Neuronal stem cell (in vitro differentiated cells): ENCODE results near the gene SHOX.
"Not testable (repeated sequence)": the region's sequence is repeated elsewhere in the genome, so short reads cannot be mapped to it uniquely, and the experiment has no call there.

Experiments
- DNase-seq: peaks from one replicate; pipeline ENCODE4 v3.0.0-alpha.2; 2013; ENCODE audit warnings: low spot score
- H2AFZ ChIP-seq: one replicate; pipeline ENCODE4 v1.6.1; 2013; ENCODE audit warnings: mild to moderate bottlenecking, low read length, inconsistent platforms
- H2AK5ac ChIP-seq: 2 replicates; pipeline ENCODE4 v1.6.1; 2013; ENCODE audit warnings: low read depth, mild to moderate bottlenecking, inconsistent platforms, low read length, moderate library complexity, mixed read lengths
- H2BK120ac ChIP-seq: 2 replicates; pipeline ENCODE4 v1.6.1; 2013; ENCODE audit warnings: low read depth, mild to moderate bottlenecking, inconsistent platforms, low read length, moderate library complexity, mixed read lengths
- H2BK12ac ChIP-seq: one replicate; pipeline ENCODE4 v1.6.1; 2013; ENCODE audit warnings: low read length, inconsistent platforms
- H2BK15ac ChIP-seq: 2 replicates; pipeline ENCODE4 v1.6.1; 2013; ENCODE audit warnings: mild to moderate bottlenecking, low read length, inconsistent platforms, mixed read lengths
- H2BK5ac ChIP-seq: one replicate; pipeline ENCODE4 v1.6.1; 2013; ENCODE audit warnings: inconsistent platforms, mild to moderate bottlenecking, low read length, moderate library complexity
- H3K14ac ChIP-seq: one replicate; pipeline ENCODE4 v1.6.1; 2013; ENCODE audit warnings: low read length, inconsistent platforms
- H3K18ac ChIP-seq: 2 replicates; pipeline ENCODE4 v1.6.1; 2013; ENCODE audit warnings: low read length, inconsistent platforms
- H3K23ac ChIP-seq: 2 replicates; pipeline ENCODE4 v1.6.1; 2013; ENCODE audit warnings: low read depth, mild to moderate bottlenecking, mixed read lengths, low read length, inconsistent platforms; ENCODE audit not compliant: poor library complexity
- H3K27ac ChIP-seq: replicated peaks from 3 replicates; pipeline ENCODE4 v1.5.1; 2013; ENCODE audit warnings: low read length, inconsistent platforms
- H3K27me3 ChIP-seq, 3 experiments: 2 replicates each; pipeline ENCODE4 v1.6.1; 2013; ENCODE audit warnings: low read length in 3 of 3, mild to moderate bottlenecking in 2 of 3, inconsistent platforms in 1 of 3, low read depth in 1 of 3, mixed read lengths in 1 of 3, moderate library complexity in 1 of 3; ENCODE audit not compliant: control insufficient read depth in 3 of 3, insufficient read depth in 3 of 3
- H3K36me3 ChIP-seq, 2 donors: replicated peaks in 1 of 2; 2 replicates each; pipeline ENCODE4 v1.6.1; 2013; ENCODE audit warnings: low read length in 2 of 2; ENCODE audit not compliant: control insufficient read depth in 2 of 2, insufficient read depth in 2 of 2
- H3K4ac ChIP-seq: 2 replicates; pipeline ENCODE4 v1.6.1; 2013; ENCODE audit warnings: inconsistent platforms, mild to moderate bottlenecking, low read length, moderate library complexity
- H3K4me1 ChIP-seq, 2 donors: 1 replicate in 1 of 2; 2 replicates in 1 of 2; pipeline ENCODE4 v1.6.1; 2013; ENCODE audit warnings: low read length in 2 of 2, low read depth in 1 of 2; ENCODE audit not compliant: control insufficient read depth in 2 of 2, insufficient read depth in 1 of 2
- H3K4me2 ChIP-seq: one replicate; pipeline ENCODE4 v1.6.1; 2013; ENCODE audit warnings: mild to moderate bottlenecking, low read length, inconsistent platforms; ENCODE audit not compliant: insufficient read depth, poor library complexity, severe bottlenecking
- H3K4me3 ChIP-seq, 2 donors: 2 replicates each; pipeline ENCODE4 v1.5.1; 2013; ENCODE audit warnings: low read length in 2 of 2, mild to moderate bottlenecking in 2 of 2, inconsistent platforms in 1 of 2, moderate library complexity in 1 of 2
- H3K79me1 ChIP-seq: one replicate; pipeline ENCODE4 v1.6.1; 2013; ENCODE audit warnings: low read depth, mild to moderate bottlenecking, inconsistent platforms, low read length, moderate library complexity
- H3K9ac ChIP-seq: one replicate; pipeline ENCODE4 v1.6.1; 2013; ENCODE audit warnings: mild to moderate bottlenecking, low read depth, low read length, inconsistent platforms; ENCODE audit not compliant: poor library complexity
- H3K9me3 ChIP-seq, 2 donors: replicated peaks in 1 of 2; 2 replicates each; pipeline versions ENCODE3 to v1.6.1; 2013; ENCODE audit warnings: low read length in 2 of 2, mild to moderate bottlenecking in 2 of 2, inconsistent platforms in 1 of 2, low read depth in 1 of 2, mixed read lengths in 1 of 2, moderate library complexity in 1 of 2; ENCODE audit not compliant: control insufficient read depth in 2 of 2, insufficient read depth in 1 of 2
- H4K8ac ChIP-seq: one replicate; pipeline ENCODE4 v1.6.1; 2013; ENCODE audit warnings: low read depth, mild to moderate bottlenecking, inconsistent platforms, low read length, moderate library complexity
- H4K91ac ChIP-seq: one replicate; pipeline ENCODE4 v1.6.1; 2013; ENCODE audit warnings: low read length, low read depth, mild to moderate bottlenecking, inconsistent platforms; ENCODE audit not compliant: poor library complexity
- WGBS, 2 donors: extraction: QIAGEN DNeasy Blood & Tissue Kit; methylation state at CpG; one replicate each; pipeline ENCODE4 v1.1.7; 2013; ENCODE audit warnings: missing lambda C conversion rate in 2 of 2, mixed read lengths in 1 of 2; ENCODE audit not compliant: insufficient read length in 2 of 2, insufficient replicate concordance in 1 of 2; ENCODE audit errors: extremely low coverage in 2 of 2; 5-methylcytosine and 5-hydroxymethylcytosine counted together

The SHOX gene

GRCh38 chrX:622802-623201 lies 7.8 kb upstream of the SHOX start:
- H3K27me3 ChIP-seq, result peaks cover 28 to 87% (median 54%) of the 10 kb centered on the region in 3 experiments

GRCh38 chrX:623268-623598 lies 7.4 kb upstream of the SHOX start:
- no peak overlapping the region for H3K4me3 ChIP-seq
- H3K14ac ChIP-seq, result no peak overlapping the region
- no peak overlapping the region for H2BK15ac ChIP-seq
- no peak overlapping the region for H3K4ac ChIP-seq
- no peak overlapping the region for H4K8ac ChIP-seq
- no peak overlapping the region for H2AK5ac ChIP-seq
- no peak overlapping the region for H2BK5ac ChIP-seq
- H3K79me1 ChIP-seq, result no peaks in the 10 kb centered on the region
- H3K4me1 ChIP-seq, result peaks cover 0 to 2% of the 10 kb centered on the region in 2 donors
- H3K4me2 ChIP-seq, result no peak overlapping the region
- WGBS, 2 donors, result no CpG with 5 or more reads among the region's 6 CpGs
- no peak overlapping the region for H2BK12ac ChIP-seq
- peaks cover 28 to 87% (median 58%) of the 10 kb centered on the region in 3 experiments for H3K27me3 ChIP-seq
- H3K9ac ChIP-seq, result no peak overlapping the region
- no peak overlapping the region for H3K23ac ChIP-seq
- H3K18ac ChIP-seq, result no peak overlapping the region
- H2AFZ ChIP-seq, result no peak overlapping the region
- DNase-seq, result no peak
- H3K36me3 ChIP-seq, result no peaks in the 10 kb centered on the region
- H3K27ac ChIP-seq, result no peak overlapping the region
- H4K91ac ChIP-seq, result no peak overlapping the region
- H2BK120ac ChIP-seq, result no peak overlapping the region
- H3K9me3 ChIP-seq, result no peaks in the 10 kb centered on the region

More at GRCh38 chrX:622802-623201, 7.8 kb upstream of the SHOX start:
- H3K9ac ChIP-seq, H3K4me1 ChIP-seq, H3K4ac ChIP-seq, H2BK120ac ChIP-seq, H3K18ac ChIP-seq, H4K8ac ChIP-seq, H2BK15ac ChIP-seq, H4K91ac ChIP-seq, H3K9me3 ChIP-seq, H2AFZ ChIP-seq, DNase-seq, H2BK5ac ChIP-seq, H3K79me1 ChIP-seq, H3K4me2 ChIP-seq, H3K23ac ChIP-seq, H3K36me3 ChIP-seq, H3K4me3 ChIP-seq, H2BK12ac ChIP-seq, H2AK5ac ChIP-seq, H3K27ac ChIP-seq, H3K14ac ChIP-seq: not testable (repeated sequence)
- WGBS, 2 donors, result no CpG with 5 or more reads among the region's 3 CpGs

DNA sequence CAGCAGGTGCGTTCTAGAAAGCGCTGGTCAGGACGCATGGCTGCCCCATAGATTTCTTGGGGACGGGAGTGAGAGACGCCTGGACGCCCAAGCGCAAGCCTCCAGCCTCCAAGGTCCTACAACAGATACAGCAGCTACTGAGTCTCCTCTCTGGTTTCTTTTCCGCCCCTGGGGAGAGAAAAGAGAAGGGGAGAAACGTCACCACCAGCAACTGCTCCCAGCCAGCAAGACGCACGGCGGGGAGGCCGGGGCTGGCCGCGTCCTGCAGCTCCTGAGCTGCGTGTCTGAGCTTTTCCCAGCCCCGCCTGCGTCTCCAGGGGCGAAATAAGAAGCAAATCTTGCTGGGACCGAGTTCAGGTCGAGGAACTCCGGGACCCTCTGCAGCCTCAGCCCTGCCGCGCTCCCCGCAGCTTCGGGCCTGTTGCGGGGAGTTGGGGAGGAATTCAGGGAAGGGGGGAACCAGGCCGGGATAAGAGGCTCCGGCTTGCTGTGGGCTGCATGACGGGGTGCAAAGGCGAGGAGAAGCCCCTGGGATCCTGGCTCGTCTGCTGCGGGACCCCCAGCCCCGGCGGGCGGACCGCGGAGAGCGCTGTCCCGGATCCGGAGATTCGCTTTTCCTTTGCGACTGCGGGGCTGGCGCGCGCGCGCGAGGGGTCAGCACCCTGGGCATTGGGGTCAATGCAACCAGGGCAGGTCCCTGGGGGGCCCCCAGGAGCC lies 6.8 kb upstream of the SHOX start:
- Histone ChIP-seq H4K91ac (no peak overlapping the region), H3K9ac (no peak overlapping the region), H3K14ac (no peak overlapping the region), H2AFZ (no peak overlapping the region), H2AK5ac (no peak overlapping the region), H2BK120ac (no peak overlapping the region), H2BK12ac (no peak overlapping the region), H3K27me3 (peaks cover 26 to 82% (median 58%) of the 10 kb centered on the region in 3 experiments), H3K79me1 (no peaks in the 10 kb centered on the region), H3K4ac (no peak overlapping the region), H3K9me3 (no peaks in the 10 kb centered on the region), H3K23ac (no peak overlapping the region), H3K27ac (no peak overlapping the region), H3K18ac (peak overlapping the region; percentile 28), H4K8ac (no peak overlapping the region), H3K4me2 (peak overlapping the region; percentile 40), H3K4me3 (no peak overlapping the region), H3K36me3 (no peaks in the 10 kb centered on the region), H2BK5ac (no peak overlapping the region), H3K4me1 (no peaks in the 10 kb centered on the region), H2BK15ac (no peak overlapping the region)
- DNase-seq, result no peak
- WGBS, 2 donors, result no CpG with 5 or more reads among the region's 50 CpGs

DNA sequence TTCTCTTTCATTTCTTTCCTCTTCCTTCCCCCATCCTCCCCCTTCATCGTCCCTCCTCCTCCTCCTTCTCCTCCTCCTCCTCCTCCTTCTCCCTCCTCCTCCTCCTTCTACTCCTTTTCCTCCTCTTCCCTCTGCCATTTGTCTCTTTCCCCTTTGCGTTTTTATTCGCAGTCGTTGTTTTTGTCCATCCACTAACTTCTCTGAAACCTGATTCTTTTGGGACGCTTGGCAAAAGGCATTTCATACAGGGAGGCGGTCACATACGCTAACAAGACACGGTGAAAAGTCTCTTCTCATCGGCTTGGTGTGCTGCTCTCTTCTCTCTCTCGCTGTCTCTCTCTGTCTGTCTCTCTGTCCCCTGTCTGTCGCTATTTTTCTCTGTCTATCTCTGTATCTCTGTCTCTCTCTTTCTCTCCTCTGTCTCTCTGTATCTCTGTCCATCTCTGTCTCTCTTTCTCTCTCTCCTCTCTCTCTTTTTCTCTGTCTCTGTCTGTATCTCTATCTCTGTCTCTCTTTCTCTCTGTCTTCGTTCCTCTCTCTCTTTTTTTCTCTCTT lies 5.4 kb upstream of the SHOX start:
- Histone ChIP-seq H3K27me3 (peaks cover 26 to 81% (median 59%) of the 10 kb centered on the region in 3 experiments), H3K79me1 (no peaks in the 10 kb centered on the region), H2BK5ac (no peak overlapping the region), H3K27ac (no peak overlapping the region), H3K4ac (no peak overlapping the region), H3K14ac (no peak overlapping the region), H2BK15ac (no peak overlapping the region), H3K9ac (no peak overlapping the region), H3K4me2 (no peak overlapping the region), H2AK5ac (no peak overlapping the region), H4K8ac (no peak overlapping the region), H3K9me3 (no peaks in the 10 kb centered on the region), H2BK120ac (no peak overlapping the region), H3K4me1 (no peaks in the 10 kb centered on the region), H3K23ac (no peak overlapping the region), H2AFZ (no peak overlapping the region), H3K18ac (no peak overlapping the region), H4K91ac (no peak overlapping the region), H3K36me3 (no peaks in the 10 kb centered on the region), H3K4me3 (no peak overlapping the region), H2BK12ac (no peak overlapping the region)
- WGBS, 2 donors, result 92% methylated on average over 1 of the region's 12 CpGs; no CpG with 5 or more reads in 1 of the 2 donors
- DNase-seq, result no peak
